ENCODE measurements around the gene TLR10.
A peak's percentile ranks its signal among the peaks of the same experiment; 100 is the strongest.
"Not testable (repeated sequence)": the region's sequence is repeated elsewhere in the genome, so short reads cannot be mapped to it uniquely, and the experiment has no call there.

Gene TLR10, protein sequence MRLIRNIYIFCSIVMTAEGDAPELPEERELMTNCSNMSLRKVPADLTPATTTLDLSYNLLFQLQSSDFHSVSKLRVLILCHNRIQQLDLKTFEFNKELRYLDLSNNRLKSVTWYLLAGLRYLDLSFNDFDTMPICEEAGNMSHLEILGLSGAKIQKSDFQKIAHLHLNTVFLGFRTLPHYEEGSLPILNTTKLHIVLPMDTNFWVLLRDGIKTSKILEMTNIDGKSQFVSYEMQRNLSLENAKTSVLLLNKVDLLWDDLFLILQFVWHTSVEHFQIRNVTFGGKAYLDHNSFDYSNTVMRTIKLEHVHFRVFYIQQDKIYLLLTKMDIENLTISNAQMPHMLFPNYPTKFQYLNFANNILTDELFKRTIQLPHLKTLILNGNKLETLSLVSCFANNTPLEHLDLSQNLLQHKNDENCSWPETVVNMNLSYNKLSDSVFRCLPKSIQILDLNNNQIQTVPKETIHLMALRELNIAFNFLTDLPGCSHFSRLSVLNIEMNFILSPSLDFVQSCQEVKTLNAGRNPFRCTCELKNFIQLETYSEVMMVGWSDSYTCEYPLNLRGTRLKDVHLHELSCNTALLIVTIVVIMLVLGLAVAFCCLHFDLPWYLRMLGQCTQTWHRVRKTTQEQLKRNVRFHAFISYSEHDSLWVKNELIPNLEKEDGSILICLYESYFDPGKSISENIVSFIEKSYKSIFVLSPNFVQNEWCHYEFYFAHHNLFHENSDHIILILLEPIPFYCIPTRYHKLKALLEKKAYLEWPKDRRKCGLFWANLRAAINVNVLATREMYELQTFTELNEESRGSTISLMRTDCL

DNA sequence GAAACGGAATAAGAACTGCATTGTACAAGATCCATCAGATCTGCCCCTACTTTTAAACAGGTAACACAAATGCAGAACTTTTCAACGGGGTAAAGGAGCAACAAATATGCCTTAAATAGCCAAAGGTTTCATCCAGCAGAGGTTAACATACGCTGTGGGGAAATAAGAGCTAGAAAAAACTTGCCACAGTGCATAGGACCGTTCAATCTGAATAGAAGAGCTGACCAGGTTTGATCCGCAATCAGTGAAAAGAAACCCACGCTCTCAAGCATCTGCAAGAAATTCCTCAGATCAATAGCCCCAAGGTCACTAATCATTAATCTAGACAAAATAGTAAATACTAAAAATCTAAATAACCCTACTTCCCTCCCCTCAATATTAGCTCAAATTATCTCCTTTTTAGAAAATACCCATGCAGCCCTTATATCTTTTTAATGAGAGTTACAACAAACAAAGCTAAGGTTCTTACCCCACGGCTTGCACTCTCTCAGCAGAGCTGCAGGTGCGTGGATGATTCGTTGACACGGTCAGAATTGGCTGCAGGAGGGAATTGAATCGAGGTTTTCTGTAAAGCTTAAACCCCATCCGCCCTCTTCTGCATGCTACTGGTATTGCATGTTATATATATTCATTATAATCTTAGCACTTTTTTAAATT is at the start of gene TLR10:
TLR10 (minus strand) TSS at position 539 of the 657 bp plus-strand sequence. CDS start 7,400 bp downstream, outside the sequence.
- peak; percentile 53 for DNase-seq

DNA sequence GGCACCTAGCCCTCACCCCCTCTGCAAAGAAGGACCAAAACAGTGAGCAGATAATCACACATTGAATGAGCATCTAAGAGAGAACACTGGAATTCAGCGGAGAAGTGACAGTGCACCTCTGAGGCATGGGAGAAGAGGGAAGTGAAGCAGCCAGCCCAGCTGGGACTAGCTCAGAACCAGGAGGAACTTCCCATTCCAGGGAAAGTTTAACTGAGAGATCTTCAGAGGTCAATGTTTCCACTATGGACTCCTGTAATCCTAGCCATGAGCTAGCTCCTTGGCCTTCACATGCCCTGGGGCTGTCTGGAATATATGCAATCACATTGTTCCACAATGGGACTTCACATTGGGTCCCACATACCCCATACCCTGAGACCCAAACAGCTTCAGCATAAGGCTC is 49.4 kb upstream of the TLR10 start:
- no peak for DNase-seq

DNA sequence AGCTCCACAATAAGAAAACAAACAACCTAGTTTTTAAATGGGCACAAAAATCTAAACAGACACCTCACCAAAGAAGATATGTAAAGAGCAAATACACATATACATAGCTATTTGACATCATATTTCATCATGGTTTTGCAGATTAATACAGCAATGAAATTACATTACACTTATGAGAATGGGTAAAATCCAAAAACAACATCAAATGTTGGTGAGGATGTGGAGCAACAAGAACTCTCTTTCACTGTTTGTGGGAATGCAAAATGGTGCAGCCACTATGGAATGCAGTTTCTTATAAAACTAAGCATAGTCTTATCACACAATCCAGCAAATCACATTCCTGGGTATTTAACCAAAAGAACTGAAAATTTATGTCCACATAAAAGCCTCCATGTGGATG is 48.9 kb upstream of the TLR10 start:
- DNase-seq, result no peak

DNA sequence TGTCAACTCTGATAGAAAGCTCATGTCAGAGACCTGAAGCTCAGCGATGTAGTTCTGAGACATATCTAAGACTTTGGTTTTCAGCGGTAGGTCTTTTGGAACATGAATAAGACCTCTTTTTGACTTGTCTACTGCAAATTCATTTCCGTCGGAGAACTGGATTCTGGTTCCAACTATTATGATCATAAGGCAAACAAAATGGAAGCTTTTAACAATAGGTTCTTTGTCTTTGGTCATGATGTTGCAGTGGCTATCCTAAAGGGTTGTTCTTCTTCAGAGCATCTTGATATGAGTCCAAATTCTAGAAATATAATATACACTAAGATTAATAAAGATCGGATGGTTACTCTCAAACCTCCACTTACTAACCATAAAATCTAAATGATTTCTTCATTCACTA is 46.4 kb upstream of the TLR10 start:
- no peak for DNase-seq

DNA sequence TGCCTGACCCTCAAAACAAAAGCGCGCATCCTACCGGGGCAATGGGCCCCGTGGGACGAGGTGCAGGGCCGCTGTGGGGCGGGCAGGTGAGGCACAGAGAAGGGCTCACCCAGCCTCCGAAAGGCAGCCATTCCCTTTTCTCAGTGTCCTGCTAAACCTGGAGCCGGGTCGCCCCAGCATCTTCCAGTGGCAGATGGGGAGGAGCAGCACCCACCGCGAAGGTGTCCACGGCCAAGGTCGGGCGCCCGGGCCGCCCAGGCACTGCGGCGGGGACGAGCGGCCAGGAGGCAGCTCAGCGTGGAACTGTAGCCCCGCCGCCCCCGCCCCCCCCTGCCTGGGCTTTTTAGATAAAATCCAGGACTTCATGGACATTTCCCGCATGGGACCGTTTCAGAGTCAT is 41.0 kb upstream of the TLR10 start:
- DNase-seq, result no peak

DNA sequence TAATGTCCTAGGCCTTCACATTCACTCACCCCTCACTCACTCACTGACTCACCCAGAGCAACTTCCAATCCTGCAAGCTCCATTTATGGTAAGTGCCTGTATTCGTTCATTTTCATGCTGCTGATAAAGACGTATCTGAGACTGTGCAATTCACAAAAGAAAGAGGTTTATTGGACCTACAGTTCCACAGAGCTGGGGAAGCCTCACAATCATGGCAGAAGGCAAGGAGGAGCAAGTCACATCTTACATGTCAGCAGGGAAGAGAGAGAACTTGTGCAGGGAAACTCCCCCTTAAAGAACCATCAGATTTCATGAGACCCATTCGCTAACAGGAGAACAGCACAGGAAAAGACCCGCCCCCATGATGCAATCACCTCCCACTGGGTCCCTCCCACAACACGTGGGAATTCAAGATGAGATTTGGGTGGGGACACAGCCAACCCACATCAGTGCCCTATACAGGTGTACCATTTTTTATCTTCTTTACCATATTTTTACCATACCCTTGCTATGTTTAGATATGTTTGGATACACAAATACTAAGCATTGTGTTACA is 40.0 kb upstream of the TLR10 start:
- no peak for DNase-seq

DNA sequence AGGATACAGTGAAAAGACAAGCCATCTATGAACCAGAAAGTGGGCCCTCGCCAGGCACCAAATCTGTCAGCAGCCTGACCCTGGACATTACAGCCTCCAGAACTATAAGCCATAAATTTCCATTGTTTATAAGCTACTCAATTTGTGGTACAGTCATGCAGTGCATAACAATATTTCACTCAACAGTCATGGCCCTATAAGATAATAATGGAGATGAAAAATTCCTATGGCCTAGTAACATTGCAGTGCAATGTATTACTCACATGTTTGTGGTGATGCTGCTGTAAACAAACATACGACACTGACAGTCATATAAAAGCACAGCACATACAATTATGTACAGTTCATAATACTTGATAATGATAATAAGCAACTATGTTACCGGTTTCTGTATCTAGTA is 38.9 kb upstream of the TLR10 start:
- DNase-seq, result no peak

DNA sequence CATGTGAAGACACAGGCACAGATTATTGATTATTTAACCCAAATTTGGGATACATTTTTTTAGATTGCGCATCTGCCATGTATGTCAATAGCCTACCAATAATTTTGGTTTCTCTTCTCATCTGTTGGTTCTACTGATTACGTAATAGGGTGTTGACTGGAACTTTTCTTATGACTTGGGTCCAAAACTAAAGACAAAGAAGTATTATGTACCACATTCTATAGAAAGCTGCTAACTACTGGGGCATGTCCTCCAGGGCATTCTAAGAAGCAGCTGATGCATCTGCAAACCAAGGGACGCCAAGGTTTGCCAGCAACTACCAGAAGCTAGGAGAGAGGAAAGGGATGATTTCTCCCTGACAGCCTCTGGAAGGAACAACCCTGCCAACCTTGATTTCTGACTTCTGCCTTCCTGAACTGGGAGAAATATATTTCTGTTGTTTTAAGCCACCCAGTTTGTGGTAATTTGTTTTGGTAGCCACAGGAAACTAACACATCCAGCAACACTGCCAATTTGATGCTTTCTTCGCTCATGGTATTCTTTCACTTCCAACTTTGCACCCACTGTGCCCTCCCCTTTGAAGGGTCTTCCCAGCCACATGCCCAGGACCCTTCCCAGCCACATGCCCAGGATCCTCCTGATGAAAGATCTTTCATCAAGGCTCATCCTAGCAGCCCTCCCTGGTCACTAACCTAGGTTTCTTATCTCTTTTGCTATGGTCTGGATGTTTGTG is 37.7 kb upstream of the TLR10 start:
- DNase-seq, result no peak

DNA sequence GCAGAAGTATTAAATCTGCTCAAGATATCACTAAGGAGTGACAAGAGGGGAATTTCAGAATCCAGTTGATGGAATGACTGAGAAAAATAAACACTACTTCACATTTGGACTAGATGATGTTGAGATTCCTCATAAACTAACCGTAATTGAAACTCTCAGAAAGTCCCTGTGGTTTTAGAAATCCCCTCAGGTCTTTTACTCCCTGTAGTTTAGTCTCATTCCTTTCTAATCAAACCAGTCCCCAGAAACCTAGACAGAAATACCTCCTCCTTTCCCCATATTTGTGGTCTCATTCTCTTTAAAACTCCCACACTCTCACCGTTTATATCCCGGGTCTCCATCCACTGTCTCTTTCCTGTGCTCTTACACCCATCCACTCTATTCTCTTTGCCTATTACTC is 36.8 kb upstream of the TLR10 start:
- DNase-seq, result no peak

DNA sequence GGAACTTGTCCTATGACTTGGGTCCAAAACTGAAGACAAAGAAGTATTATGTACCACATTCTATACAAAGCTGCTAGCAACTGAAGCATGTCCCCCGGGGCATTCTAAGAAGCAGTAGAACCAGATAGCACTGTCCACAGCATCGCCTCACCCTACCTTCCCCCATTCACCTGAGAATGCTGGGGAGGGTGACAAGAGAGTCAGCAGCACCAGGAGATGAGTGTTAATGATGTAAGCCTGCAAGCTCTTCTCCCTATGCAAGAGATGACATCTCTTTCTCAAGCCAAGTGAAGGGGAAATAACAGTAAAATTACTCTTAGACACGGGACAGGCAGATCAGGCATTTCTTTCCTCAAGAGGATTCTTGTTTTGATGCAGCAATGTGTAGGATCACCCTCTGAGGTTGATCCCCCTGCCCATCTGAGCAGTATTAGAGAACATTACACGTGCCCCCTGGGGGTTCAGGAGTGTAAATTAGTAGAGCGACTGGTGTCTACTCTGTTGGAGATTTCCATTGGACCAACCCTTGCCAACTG is 35.7 kb upstream of the TLR10 start:
- no peak for DNase-seq

DNA sequence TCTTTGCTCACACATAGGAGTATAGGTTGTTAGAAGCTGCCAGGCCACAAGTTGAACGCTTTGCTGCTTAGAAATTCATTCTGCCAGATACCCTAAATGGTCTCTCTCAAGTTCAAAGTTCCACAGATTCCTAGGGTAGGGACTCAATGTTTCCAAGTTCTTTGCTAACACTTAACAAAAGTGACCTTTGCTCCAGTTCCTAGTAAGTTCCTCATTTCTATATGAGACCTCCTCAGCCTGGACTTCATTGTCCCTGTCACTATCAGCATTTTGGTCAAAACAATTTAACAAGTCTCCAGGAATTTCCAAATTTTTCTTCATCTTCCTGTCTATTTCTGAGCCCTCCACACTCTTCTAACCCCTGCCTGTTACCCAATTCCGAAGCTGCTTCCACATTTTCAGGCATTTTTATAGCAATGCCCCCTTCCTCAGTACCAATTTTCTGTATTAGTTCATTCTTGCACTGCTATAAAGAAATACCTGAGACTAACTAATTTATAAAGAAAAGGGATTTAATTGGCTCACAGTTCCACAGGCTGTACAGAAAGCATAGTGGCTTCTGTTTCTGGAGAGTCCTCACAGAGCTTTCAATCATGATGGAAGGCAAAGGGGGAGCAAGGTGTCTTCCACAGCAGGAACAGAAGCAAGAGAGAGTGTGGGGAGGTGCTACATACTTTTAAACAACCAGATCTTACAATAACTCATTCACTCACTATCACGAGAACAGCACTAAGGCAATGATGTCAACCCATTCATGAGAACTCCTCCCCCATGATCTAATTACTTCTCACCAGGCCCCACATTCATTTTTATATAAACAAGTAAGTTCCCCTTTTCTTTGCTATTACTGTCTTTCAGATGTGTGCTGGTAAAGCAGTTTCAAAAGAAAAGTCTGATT is 33.3 kb upstream of the TLR10 start:
- no peak for DNase-seq

DNA sequence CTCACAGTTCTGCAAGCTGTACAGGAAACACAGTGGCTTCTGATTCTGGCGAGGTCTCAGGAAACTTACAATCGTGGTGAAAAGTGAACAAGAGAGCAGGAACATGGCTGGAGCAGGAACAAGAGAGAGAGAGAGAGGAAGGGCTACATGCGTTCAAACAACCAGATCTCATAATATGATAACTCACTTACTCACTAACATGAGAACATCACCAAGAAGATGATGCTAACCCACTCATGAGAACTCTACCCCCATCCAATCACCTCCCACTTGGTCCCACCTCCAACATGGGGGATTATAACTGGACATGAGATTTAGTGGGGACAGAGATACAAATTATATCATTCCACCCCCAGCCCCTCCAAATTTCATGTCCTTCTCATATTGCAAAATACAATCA is 31.6 kb upstream of the TLR10 start:
- no peak for DNase-seq

DNA sequence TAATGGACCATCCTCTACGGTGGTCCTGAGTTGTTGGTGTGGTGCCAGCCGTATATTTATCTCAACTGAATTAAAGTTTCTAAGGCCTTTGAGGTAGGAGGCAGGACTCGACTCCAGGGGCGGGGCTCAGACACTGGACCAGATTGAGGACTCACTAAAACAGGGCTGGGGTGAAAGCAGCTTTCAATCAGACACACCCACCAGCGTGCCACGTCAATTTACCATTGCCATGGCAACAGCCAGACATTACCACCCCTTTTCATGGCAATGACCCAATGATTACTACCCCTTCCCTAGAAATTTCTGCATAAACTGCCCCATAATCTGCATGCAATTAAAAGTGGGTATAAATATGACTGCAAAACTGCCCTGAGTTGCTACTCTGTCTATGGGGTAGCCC is 28.5 kb upstream of the TLR10 start:
- DNase-seq, result no peak

DNA sequence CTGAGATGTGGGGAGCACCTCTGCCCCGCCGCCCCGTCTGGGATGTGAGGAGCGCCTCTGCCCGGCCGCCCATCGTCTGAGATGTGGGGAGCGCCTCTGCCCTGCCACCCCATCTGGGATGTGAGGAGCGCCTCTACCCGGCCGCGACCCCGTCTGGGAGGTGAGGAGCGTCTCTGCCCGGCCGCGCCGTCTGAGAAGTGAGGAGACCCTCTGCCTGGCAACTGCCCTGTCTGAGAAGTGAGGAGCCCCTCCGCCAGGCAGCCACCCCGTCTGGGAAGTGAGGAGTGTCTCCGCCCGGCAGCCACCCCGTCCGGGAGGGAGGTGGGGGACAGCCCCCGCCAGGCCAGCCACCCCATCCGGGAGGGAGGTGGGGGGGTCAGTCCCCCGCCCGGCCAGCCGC is 24.7 kb upstream of the TLR10 start:
- DNase-seq, result not testable (repeated sequence)

DNA sequence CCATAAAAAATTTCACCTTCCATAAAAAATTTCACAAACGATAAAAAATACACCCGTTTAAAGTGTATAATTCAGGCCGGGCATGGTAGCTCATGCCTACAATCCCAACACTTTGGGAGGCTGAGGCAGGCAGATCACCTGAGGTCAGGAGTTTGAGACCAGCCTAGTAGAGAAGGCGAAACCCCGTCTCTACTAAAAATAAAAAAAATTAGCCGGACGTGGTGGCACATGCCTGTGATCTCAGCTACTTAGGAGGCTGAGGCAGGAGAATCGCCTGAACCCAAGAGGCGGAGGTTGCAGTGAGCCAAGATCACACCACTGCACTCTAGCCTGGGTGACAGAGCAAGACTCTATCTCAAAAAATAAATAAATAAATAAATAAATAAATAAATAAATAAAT is 23.5 kb upstream of the TLR10 start:
- DNase-seq, result not testable (repeated sequence)

DNA sequence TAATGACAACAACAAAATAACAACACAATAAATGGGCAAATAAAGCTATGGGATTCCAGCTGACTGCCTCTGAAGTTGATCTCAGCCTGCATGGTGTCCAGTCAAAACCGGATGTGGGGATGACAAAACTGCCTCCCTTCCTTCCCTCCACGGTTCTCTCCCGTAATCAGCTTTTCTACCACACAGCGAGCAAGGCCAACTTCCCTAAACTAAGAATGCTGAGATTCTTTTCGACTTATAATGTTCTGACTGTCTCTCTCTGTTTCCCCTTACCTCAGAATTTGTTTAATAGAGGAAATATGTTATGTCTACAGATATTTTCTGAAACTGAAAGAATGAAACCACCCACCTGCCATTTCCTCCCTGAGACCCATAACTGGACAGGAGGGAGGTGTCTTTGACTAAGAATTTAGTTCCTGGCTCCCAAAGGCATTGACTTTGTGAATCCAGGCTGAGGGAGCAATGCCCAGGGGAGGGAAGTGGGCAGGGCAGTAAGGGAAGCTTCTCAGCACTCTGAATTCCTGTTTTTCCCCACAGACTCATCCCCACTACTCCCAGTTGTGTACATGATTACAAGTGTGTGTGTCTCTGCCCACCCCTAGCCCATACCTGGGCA is 22.8 kb upstream of the TLR10 start:
- no peak for DNase-seq

DNA sequence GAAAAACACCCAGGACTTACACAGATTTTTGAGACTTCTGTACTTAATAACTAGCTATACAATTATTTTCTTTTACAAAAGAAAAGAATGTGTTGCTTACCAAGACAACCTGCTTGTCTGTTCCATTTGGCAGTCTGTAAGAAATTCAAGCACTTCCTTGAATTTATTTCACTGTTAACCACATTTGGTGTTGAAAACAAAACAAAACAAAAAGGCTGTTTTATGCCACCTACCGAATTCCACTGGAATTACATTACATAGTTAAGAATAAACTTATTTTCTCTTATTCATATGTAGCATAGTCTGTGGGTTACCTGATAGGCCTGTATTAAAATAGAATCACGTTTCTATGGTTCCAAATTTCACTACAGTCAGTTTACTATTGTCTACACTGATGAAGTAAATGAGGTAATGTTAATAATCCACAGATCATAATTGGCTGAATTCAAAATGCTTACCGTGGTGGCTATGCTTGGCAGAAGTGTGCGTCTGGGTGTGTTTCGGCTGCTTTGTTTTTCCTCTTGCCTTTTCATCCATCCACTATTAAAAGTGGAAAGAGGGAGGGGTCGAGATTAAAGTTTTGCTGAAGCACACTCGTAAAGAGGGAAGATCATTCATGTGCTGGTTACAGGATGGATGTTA is 22.0 kb upstream of the TLR10 start, which contains the start of gene TLR1:
TLR1 (minus strand) TSS at position 138 of the 642 bp plus-strand sequence. CDS start 5,960 bp downstream, outside the sequence.
- no peak for DNase-seq

DNA sequence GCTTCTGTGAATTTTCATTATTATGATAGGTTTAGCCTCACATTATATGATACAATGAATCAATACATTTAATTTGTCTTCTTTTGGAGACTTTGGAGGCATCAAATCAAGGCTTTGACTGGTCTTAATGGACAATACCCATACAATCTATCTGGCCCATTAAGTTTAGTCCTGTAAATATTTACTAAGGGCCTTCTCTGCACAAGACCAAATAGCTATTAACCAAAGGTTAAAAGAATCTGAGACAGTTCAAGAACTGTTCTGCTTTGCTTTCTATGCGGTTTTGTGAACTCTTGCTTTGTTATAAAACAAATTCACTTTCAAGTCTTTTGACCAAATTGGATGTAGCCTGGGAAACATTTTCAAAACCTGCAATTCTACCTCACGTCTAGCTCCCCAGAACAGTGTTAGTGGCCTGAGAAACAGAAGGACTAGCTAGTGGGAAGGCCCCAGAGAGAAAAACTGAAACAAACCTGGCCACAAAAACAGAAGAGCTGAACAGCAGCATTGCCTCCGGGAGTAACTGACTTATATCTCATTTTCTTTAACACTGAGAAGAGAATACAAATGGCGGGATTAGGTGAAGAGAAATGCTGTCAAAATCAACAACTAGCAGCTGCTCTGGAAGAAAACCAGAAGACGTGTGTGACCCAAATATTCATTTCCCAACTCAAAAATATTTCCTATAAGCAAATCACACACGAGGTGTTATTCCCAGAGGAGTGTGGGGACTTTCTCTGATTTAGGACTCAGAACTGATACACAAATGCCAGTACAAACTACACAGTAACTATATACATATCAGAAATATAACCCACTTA is 21.3 kb upstream of the TLR10 start:
- DNase-seq, result no peak
